Lower leg skin (tissue), 3 donors: ENCODE results near the gene EOGT.

ENCODE experiments used
- CTCF ChIP-seq, 3 donors: fragments of 450-650 bp; IDR thresholded peaks; one replicate each; pipeline ENCODE4 v1.5.1; 2016; ENCODE audit warnings: antibody characterized with exemption in 3 of 3, mild to moderate bottlenecking in 3 of 3, moderate library complexity in 2 of 3
- POLR2A ChIP-seq, 2 donors: fragments of 450-650 bp; IDR thresholded peaks; one replicate each; pipeline ENCODE4 v1.6.1; 2016 to 2017; ENCODE audit warnings: antibody characterized with exemption in 2 of 2, mild to moderate bottlenecking in 1 of 2, moderate library complexity in 1 of 2

GRCh38 chr3:69005791-69006482 is 7.5 kb downstream of the EOGT start:
- no peak for TF ChIP-seq CTCF (IDR thresholded peaks at IDR 0.05)
- no peak for TF ChIP-seq POLR2A (IDR thresholded peaks at IDR 0.05)
